ENCODE measurements around the gene CRTC1. TPM values are rescaled to one million over a fixed set of nuclear protein-coding genes. Genes with fewer than 3 reads are reported as not detected.
A peak's percentile ranks its signal among the peaks of the same experiment; 100 is the strongest.

CRTC1 gene
- total RNA-seq, 1 experiment from 2014 or later: 19.0 TPM

DNA sequence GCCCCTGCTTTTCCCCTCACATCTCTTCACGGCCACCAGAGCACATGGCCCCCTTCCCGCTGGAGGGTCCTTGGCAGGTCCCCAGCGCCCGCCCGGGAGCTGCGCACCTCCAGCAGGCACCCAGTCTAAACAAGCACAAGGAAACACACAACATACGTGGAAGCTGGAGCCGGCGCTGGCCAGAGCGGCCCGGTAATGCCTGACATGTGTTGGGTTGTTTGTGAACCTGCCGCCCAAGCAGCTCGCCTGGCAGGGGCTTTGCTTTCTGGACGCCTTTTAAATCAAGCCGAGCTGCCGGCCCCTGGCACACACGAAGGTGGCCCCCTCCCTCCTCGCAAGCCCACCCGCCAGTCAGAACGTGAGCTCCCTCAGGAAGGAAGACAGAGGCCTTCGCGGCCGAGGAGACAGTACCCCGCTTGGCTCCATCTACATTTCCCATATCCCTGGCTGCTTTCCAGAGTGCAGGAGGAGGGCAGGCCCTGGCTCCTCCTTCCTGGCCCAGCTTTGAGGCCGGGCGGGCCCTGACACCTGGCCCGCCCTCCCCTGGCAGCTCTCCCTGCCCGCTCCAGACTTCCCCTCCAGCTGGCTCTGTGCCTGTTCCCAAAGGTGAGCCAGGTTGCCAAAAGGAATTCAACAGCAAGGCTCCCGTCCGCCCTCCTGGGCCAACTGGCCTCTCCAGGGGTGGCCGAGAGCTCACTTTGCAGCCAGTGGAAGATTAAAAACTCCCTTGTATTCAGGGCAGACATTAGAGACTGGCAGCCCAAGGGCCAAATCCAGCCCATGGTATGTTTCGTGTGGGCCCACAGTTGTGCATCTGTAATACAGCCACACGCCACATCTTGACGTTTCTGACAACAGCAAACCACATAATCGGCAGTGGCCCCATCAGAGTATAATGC is 78.9 kb downstream of the CRTC1 start:
- H2AFZ ChIP-seq (ENCODE audit: low read length): no peak overlapping the region
- no peak overlapping the region for H3K9ac ChIP-seq (ENCODE audit: extremely low read depth, insufficient read length, low read length)
- H3K36me3 Mint-ChIP-seq (ENCODE audit: insufficient read depth in 1 of 3, low read depth in 3 of 3): peaks cover 0 to 2% (median 0%) of the 10 kb centered on the region in 3 experiments; a peak in 1 of 7 replicates
- H3K27ac Mint-ChIP-seq: peak overlapping the region in 2 of 3 experiments; percentile 35 to 48; a peak in 1 of 7 replicates
- H3K23ac ChIP-seq (ENCODE audit: insufficient read length, low read depth, low read length): no peak overlapping the region
- peaks cover 14% of the 10 kb centered on the region; the same call in 1 of the 2 replicates for H3K27me3 ChIP-seq (ENCODE audit: insufficient read depth, low read length)
- H3K56ac ChIP-seq (ENCODE audit: insufficient read length, low read depth, low read length): no peak overlapping the region
- no peaks in the 10 kb centered on the region for H3K79me2 ChIP-seq (ENCODE audit: insufficient read depth, low read length)
- H2BK5ac ChIP-seq (ENCODE audit: insufficient read length, low read length): no peak overlapping the region
- peaks cover 84% of the 10 kb centered on the region for H3K27me3 Mint-ChIP-seq (ENCODE audit: low read depth)
- H3K23me2 ChIP-seq (ENCODE audit: insufficient read length, low read depth, low read length, poor library complexity, severe bottlenecking): no peaks in the 10 kb centered on the region
- no CpG with 5 or more reads among the region's 35 CpGs for WGBS (ENCODE audit: extremely low coverage, insufficient read length, low lambda C conversion rate)
- no peaks in the 10 kb centered on the region for H3K9me3 Mint-ChIP-seq
- no peak overlapping the region for H3K14ac ChIP-seq (ENCODE audit: insufficient read depth, low read length)
- no peak overlapping the region for H3T11ph ChIP-seq (ENCODE audit: low read length)
- no peak overlapping the region for H4K8ac ChIP-seq (replicated peaks; ENCODE audit: insufficient read length, low read depth, low read length)
- H3K18ac ChIP-seq (ENCODE audit: insufficient read length, low read depth, low read length): no peak overlapping the region
- TF ChIP-seq, protein P1, sequence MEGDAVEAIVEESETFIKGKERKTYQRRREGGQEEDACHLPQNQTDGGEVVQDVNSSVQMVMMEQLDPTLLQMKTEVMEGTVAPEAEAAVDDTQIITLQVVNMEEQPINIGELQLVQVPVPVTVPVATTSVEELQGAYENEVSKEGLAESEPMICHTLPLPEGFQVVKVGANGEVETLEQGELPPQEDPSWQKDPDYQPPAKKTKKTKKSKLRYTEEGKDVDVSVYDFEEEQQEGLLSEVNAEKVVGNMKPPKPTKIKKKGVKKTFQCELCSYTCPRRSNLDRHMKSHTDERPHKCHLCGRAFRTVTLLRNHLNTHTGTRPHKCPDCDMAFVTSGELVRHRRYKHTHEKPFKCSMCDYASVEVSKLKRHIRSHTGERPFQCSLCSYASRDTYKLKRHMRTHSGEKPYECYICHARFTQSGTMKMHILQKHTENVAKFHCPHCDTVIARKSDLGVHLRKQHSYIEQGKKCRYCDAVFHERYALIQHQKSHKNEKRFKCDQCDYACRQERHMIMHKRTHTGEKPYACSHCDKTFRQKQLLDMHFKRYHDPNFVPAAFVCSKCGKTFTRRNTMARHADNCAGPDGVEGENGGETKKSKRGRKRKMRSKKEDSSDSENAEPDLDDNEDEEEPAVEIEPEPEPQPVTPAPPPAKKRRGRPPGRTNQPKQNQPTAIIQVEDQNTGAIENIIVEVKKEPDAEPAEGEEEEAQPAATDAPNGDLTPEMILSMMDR (conservative IDR thresholded peaks at IDR 0.05): no peak
- H2BK15ac ChIP-seq (ENCODE audit: low read depth, low read length): no peak overlapping the region
- H4K20me1 ChIP-seq (ENCODE audit: control insufficient read depth, insufficient read depth, insufficient read length): peaks cover 2% of the 10 kb centered on the region
- H3K9me3 ChIP-seq (ENCODE audit: control insufficient read depth, low read depth, low read length): no peaks in the 10 kb centered on the region
- H2BK12ac ChIP-seq (ENCODE audit: insufficient read length, low read depth, low read length): no peak overlapping the region
- no peaks in the 10 kb centered on the region for H3K4me1 ChIP-seq (ENCODE audit: insufficient read depth, low read length)
- H3K4ac ChIP-seq (ENCODE audit: low read depth, low read length): no peak overlapping the region
- H2AK5ac ChIP-seq (ENCODE audit: insufficient read length, low read length): no peak overlapping the region
- no peak overlapping the region for H3K4me2 ChIP-seq (ENCODE audit: insufficient read depth, insufficient read length, low read length)
- H3K79me1 ChIP-seq (ENCODE audit: insufficient read depth, low read depth, low read length, poor library complexity, severe bottlenecking): no peaks in the 10 kb centered on the region
- H3K4me3 Mint-ChIP-seq: no peak overlapping the region
- H4K91ac ChIP-seq (ENCODE audit: insufficient read length, low read depth, low read length): no peak overlapping the region
- no peak overlapping the region for H3K27ac ChIP-seq (ENCODE audit: insufficient read length, low read depth, low read length)
- no peak for DNase-seq
- H2BK20ac ChIP-seq (ENCODE audit: low read depth, low read length, poor library complexity, severe bottlenecking): no peak overlapping the region
- peaks cover 10 to 12% of the 10 kb centered on the region in 2 experiments; a peak in 3 of 4 replicates for H3K4me1 Mint-ChIP-seq
- no peak overlapping the region for H2BK120ac ChIP-seq (ENCODE audit: low read depth, low read length, poor library complexity, severe bottlenecking)
- H4K5ac ChIP-seq (ENCODE audit: insufficient read length, low read depth, low read length): no peak overlapping the region

Data from H9 (cell line).